C4-2B (cell line): ENCODE measurements around the gene RUNX3.

Experiments
- H3K27ac ChIP-seq: fragments of 450-650 bp; 2 replicates; pipeline ENCODE4 v1.5.1; 2017
- CTCF ChIP-seq: fragments of 450-650 bp; conservative IDR thresholded peaks from 2 replicates; pipeline ENCODE4 v1.5.1; 2017; ENCODE audit warnings: mild to moderate bottlenecking
- ZFX ChIP-seq: fragments of 450-650 bp; IDR thresholded peaks from 2 replicates; pipeline ENCODE4 v1.6.1; 2017

Gene RUNX3

GRCh38 chr1:24970926-24971875, 41.1 kb upstream of the RUNX3 start:
- H3K27ac ChIP-seq, result no peak overlapping the region

GRCh38 chr1:24970399-24970753, 40.3 kb upstream of the RUNX3 start:
- H3K27ac ChIP-seq, result no peak overlapping the region
- TF ChIP-seq ZFX, result no peak
- TF ChIP-seq CTCF, result no peak

More at GRCh38 chr1:24970926-24971875, 41.1 kb upstream of the RUNX3 start:
- no peak for TF ChIP-seq ZFX
- no peak for TF ChIP-seq CTCF

- no peak overlapping the region for H3K27ac ChIP-seq
- TF ChIP-seq ZFX (no peak), CTCF (no peak)
Observed at GRCh38 chr1:24969596-24970398, 39.7 kb upstream of the RUNX3 start.

GRCh38 chr1:24968941-24969585, 39.0 kb upstream of the RUNX3 start:
- TF ChIP-seq ZFX (no peak), CTCF (no peak)

GRCh38 chr1:24967962-24968361, 37.9 kb upstream of the RUNX3 start:
- no peak for TF ChIP-seq CTCF
- no peak overlapping the region for H3K27ac ChIP-seq

More at GRCh38 chr1:24968941-24969585, 39.0 kb upstream of the RUNX3 start:
- H3K27ac ChIP-seq, result no peak overlapping the region

GRCh38 chr1:24967555-24967954, 37.5 kb upstream of the RUNX3 start:
- no peak overlapping the region for H3K27ac ChIP-seq
- TF ChIP-seq CTCF (no peak), ZFX (no peak)
